ENCODE results near the gene PLEKHG3.

The PLEKHG3 gene

GRCh38 chr14:64724578-64724930 is 20.3 kb downstream of the PLEKHG3 start:
- DNase-seq (ENCODE audit: low read depth, low spot score) = no peak
- ChIA-PET POLR2A (no interaction called here), CTCF (interaction anchor here (1.0 to 1.7 kb wide), 5 partner anchors 10 to 53 kb away, joined by 3 to 4 read pairs (median 3); partner anchors contain the start of gene PLEKHG3)
- TF ChIP-seq CTCF (IDR thresholded peaks at IDR 0.05; ENCODE audit: insufficient read depth, low read length, missing control alignments) = no peak
- H3K4me3 ChIP-seq (ENCODE audit: low read depth, low read length) = no peak overlapping the region

GRCh38 chr14:64725261-64725815 is 21.1 kb downstream of the PLEKHG3 start:
- POLR2A ChIA-PET = no interaction called here
- no peak overlapping the region for H3K4me3 ChIP-seq (ENCODE audit: low read depth, low read length)
- DNase-seq (ENCODE audit: low read depth, low spot score) = no peak
- CTCF ChIA-PET = interaction anchor here (1.0 to 1.7 kb wide), 5 partner anchors 10 to 54 kb away, joined by 3 to 4 read pairs (median 3); partner anchors contain the start of gene PLEKHG3
- TF ChIP-seq CTCF (IDR thresholded peaks at IDR 0.05; ENCODE audit: insufficient read depth, low read length, missing control alignments) = no peak

- POLR2A ChIA-PET = interaction anchor here (0.9 kb wide), 1 partner anchor 186 kb away, joined by 3 read pairs; the partner anchor contains the start of gene HSPA2
Measured at GRCh38 chr14:64725879-64726584, 21.8 kb downstream of the PLEKHG3 start.

GRCh38 chr14:64726585-64726890 is 22.3 kb downstream of the PLEKHG3 start:
- TF ChIP-seq CTCF (IDR thresholded peaks at IDR 0.05; ENCODE audit: insufficient read depth, low read length, missing control alignments) = no peak
- DNase-seq (ENCODE audit: low read depth, low spot score) = no peak
- no peak overlapping the region for H3K4me3 ChIP-seq (ENCODE audit: low read depth, low read length)
- CTCF ChIA-PET = no interaction called here
- POLR2A ChIA-PET = interaction anchor here (0.9 kb wide), 1 partner anchor 186 kb away, joined by 3 read pairs; the partner anchor contains the start of gene HSPA2

More at GRCh38 chr14:64725879-64726584, 21.8 kb downstream of the PLEKHG3 start:
- no peak overlapping the region for H3K4me3 ChIP-seq (ENCODE audit: low read depth, low read length)
- no peak for DNase-seq (ENCODE audit: low read depth, low spot score)
- CTCF ChIA-PET = interaction anchor here (1.3 kb wide), 1 partner anchor 22 kb away, joined by 4 read pairs; the partner anchor contains the start of gene PLEKHG3
- no peak for TF ChIP-seq CTCF (IDR thresholded peaks at IDR 0.05; ENCODE audit: insufficient read depth, low read length, missing control alignments)

- no peak for TF ChIP-seq CTCF (IDR thresholded peaks at IDR 0.05; ENCODE audit: insufficient read depth, low read length, missing control alignments)
- ChIA-PET CTCF (no interaction called here), POLR2A (no interaction called here)
- DNase-seq (ENCODE audit: low read depth, low spot score) = no peak
- H3K4me3 ChIP-seq (ENCODE audit: low read depth, low read length) = no peak overlapping the region
Measured at GRCh38 chr14:64727551-64728071, 23.4 kb downstream of the PLEKHG3 start.

GRCh38 chr14:64728106-64728505 is 23.9 kb downstream of the PLEKHG3 start:
- no peak for DNase-seq (ENCODE audit: low read depth, low spot score)
- POLR2A ChIA-PET = no interaction called here
- CTCF ChIA-PET = no interaction called here
- no peak overlapping the region for H3K4me3 ChIP-seq (ENCODE audit: low read depth, low read length)
- no peak for TF ChIP-seq CTCF (IDR thresholded peaks at IDR 0.05; ENCODE audit: insufficient read depth, low read length, missing control alignments)

Data from AG04449 (cell line).